Left kidney (tissue), 8 donors: ENCODE measurements around the gene MPZ. TPM values are rescaled to one million over a fixed set of nuclear protein-coding genes. Genes with fewer than 3 reads are reported as not detected.
"Not testable (repeated sequence)": the region's sequence is repeated elsewhere in the genome, so short reads cannot be mapped to it uniquely, and the experiment has no call there.

Experiments
- DNase-seq: peaks from one replicate; pipeline ENCODE4 v3.0.0-alpha.2; 2013
- long read RNA-seq, 8 donors: transcript quantifications; one replicate each; lab custom pipeline, GENCODE V29; 2026
- polyA plus RNA-seq: library from polyadenylated mRNA; unstranded; fragments of 120-200 nt; gene quantifications from one replicate; pipeline ENCODE4 v1.2.1, GENCODE V29; 2013; ENCODE audit not compliant: insufficient read length

Gene MPZ
- polyA plus RNA-seq: 3.5 TPM
- long read RNA-seq, donor 1, partial matches to known transcripts: 5 of 6 reads
- long read RNA-seq, donor 1, other reads (novel, unspliced or antisense): 0 of 6 reads
- long read RNA-seq, donor 2, partial matches to known transcripts: 0 of 1 reads
- long read RNA-seq, donor 2, other reads (novel, unspliced or antisense): 0 of 1 reads
- long read RNA-seq, donor 3, partial matches to known transcripts: 0 of 1 reads
- long read RNA-seq, donor 3, other reads (novel, unspliced or antisense): 0 of 1 reads
- long read RNA-seq, donor 4: 0 reads
- long read RNA-seq, donor 5: 0 reads
- long read RNA-seq, donor 6: 0 reads
- long read RNA-seq, donor 7, partial matches to known transcripts: 7 of 9 reads
- long read RNA-seq, donor 7, other reads (novel, unspliced or antisense): 0 of 9 reads
- long read RNA-seq, donor 8: 0 reads

DNA sequence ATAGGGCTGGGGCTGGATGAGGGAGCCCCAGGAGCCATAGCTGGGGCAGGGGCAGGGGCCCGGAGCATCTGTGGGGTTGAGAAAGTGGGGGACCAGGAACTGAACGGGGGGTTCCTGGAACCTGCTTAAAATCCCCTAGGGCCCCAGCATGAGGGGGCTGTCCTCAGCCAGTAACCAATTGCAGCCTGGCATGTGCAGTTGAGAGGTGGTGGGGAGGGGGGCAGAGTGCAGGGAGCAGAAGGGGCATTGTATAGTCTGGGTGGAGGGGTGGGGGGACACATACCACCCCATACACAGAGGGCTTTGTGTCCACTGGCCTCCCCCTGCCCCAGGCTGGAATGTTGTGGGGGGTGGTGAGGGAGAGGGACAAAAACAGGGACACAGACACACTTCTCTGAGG is at the start of gene MPZ:
Gene MPZ, minus strand, starts transcription at position 101 of the 400 bp plus-strand sequence. Its CDS starts 63 bp downstream, at position 38.
- DNase-seq: no peak

DNA sequence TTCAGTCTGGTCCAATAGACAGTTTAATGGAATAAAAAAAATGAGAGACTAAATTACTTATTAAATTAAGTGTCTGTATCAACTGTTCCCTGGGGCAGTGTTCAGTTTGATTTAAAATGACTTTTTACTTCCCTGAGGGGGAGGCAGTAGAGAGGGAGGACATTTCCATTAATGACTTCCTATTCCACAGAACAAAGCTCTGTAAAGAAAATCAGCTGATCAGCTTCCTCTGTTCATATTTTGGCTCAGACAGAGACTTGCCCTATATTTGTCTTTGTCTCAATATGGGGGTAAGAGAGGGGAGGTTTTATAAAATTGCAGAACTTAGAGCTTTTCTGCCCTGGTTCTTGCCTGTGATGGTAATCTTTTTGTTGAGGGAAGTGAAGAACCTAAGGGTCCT is 49.5 kb upstream of the MPZ start:
- DNase-seq: peak; percentile 40

DNA sequence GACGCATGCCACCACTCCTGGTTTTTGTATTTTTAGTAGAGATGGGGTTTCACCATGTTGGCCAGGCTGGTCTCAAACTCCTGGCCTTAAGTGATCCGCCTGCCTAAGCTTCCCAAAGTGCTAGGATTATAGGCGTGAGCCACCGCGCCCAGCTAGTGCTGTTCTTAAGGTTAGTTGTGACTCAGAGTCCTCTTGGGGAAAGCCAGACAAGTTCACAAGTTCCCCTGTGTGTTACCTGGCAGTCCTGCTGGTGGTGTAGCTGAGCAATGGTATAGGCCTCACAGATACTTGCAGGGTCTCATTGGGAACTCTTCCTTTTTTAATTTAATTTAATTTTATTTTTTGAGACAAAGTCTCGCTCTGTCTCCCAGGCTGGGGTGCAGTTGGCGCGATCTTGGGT is 47.3 kb upstream of the MPZ start:
- DNase-seq: no peak

- no peak for DNase-seq
Observed at GRCh38 chr1:161351482-161351881, 41.7 kb upstream of the MPZ start.

GRCh38 chr1:161350671-161351070 is 40.9 kb upstream of the MPZ start:
- no peak for DNase-seq

DNA sequence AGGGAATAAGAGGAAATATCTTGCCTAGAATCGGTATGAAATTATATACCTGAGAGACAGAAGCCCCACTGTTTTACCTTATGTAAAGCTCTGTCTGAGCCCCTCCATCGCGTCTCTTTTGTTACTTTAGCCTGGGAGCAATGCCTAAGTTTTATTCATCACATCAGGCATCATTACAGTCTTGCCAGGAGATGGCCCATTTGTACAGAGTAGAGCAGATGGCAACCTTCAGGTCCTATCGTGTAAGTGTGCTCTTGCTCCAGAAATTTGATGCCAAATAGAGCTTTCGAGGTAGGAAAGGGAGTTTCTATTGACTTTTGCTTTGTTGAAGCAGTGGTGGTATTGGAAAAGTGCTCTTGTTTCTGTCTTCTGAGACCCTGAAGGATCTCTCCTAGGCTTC is 33.1 kb upstream of the MPZ start:
- DNase-seq: no peak

GRCh38 chr1:161342177-161342576 is 32.4 kb upstream of the MPZ start:
- no peak for DNase-seq

- no peak for DNase-seq
Observed at GRCh38 chr1:161335796-161336195, 26.0 kb upstream of the MPZ start.

DNA sequence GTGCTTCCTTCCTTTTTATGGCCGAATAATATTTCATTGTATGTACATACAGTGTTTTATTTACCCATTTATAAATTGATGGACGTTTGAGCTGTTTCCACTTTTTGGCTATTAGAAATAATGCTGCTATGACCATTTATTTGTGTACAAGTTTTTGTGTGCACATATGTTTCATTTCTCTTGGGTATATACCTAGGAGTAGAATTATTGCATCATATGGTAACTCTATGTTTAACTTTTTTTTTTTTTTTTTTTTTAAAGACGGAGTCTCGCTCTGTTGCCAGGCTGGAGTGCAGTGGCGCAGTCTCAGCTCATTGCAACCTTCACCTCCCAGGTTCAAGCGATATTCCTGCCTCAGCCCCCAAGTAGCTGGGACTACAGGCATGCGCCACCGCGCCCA is 23.4 kb upstream of the MPZ start:
- no peak for DNase-seq

DNA sequence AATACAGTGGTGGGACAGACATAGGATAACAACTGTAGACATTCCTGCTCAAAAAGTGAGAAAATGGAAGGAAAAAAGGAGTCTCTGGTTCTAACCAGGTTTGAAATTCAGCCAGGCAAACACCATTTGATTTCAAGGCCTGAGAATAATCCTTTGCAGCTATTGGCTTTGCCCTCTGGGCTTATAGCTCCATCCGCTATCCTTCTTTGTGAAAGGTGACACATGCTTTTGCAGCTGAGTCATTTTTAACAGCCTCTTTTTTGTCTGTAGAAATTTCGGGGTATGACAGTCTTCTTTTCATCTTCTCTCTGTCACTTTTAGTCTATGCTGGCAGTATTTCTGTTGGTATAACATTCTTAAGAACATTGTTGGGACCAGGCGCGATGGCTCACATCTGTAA is 20.6 kb upstream of the MPZ start:
- DNase-seq: no peak

GRCh38 chr1:161324020-161324419 is 14.3 kb upstream of the MPZ start:
- DNase-seq: no peak

DNA sequence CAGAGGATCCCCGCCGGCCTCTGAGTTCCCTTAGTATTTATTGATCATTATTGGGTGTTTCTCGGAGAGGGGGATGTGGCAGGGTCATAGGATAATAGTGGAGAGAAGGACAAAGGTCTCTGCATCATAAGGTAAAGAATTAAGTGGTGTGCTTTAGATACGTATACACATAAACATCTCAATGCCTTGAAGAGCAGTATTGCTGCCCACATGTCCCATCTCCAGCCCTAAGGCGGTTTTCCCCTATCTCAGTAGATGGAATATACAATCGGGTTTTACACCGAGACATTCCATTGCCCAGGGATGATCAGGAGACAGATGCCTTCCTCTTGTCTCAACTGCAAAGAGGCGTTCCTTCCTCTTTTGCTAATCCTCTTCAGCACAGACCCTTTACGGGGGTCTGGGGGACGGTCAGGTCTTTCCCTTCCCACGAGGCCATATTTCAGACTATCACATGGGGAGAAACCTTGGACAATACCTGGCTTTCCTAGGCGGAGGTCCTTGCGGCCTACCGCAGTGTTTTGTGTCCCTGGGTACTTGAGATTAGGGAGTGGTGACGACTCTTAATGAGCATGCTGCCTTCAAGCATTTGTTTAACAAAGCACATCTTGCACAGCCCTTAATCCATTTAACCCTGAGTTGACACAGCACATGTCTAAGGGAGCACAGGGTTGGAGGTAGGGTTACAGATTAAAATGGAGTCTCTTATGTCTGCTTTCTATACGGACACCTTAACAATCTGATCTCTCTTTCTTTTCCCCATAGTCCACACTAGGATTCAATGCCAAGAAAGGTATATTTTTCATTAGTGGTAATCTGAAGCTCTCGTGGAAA is 6.3 kb upstream of the MPZ start:
- DNase-seq: not testable (repeated sequence)

DNA sequence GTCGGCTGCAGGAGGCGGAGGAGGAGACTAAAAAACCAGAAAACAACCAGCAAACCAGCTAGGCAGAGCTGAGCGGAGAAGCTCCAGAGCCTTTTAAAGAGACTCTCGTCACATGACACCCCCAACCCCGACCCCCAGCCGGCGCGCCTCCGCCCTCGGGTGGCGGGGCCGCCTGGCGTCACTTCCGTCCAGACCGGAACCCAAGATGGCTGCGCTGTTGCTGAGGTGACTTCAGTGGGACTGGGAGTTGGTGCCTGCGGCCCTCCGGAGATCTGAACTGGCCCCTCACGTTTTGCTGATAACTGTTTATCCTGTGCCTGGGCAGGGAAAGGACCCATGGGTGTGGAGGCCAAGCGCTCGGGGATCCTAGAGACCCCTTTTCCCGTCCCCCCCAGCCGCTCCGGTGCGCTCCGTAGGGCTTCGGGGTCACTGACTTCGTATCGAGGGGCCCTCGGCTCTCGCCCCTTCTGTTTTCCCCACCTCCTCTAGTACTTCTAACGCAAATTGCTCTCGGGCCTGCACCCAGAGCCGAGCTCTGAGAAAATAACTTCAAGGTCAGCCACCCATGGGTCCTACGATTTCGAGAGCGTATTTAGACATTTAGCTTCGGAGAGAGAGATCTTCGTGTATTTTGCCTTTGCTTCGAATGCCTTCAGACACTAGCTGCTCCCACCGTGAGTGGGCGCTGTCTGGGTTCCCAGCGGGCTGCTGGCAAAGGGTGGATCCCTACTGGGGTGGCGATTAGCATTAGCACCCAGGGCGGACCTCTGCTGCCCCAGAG is 4.6 kb upstream of the MPZ start, which contains the start of gene SDHC:
Gene SDHC, plus strand, starts transcription at position 181 of the 781 bp plus-strand sequence. Its CDS starts 25 bp downstream, at position 206.
- peak; percentile 94 for DNase-seq

DNA sequence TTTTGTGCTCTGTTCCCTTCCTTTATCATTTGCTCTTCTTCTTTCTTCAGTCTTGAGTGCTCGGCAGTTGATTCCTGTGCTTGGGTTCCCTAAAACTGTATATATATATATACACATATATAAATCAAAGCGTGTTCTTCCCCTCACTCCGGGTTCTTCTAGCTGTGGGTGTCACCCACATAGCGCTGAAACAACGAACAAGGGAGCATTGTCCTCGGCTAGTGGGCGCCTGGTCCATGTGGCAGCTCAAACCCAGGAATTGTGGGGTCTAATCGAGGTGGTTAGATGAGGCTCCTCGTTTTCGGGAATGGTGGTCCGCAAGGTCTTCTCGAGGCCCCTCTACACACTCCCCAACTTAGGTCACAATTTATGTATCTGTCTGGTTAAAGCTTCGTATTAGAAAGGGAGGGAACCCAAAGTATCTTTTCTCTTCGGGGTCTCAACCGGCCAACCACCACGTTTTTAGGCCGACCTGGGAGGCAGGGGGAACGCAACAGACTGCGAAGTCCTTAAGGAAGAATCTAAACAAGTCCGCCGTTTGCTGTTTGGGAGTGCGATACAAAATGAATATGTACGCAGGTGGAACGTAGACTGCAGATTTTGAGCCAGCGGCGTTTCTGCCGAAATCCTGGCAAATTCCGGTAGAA is 3.9 kb upstream of the MPZ start:
- DNase-seq: no peak

- no peak for DNase-seq
Observed at GRCh38 chr1:161311595-161312181, 1.9 kb upstream of the MPZ start.

GRCh38 chr1:161307892-161308638 is 1.7 kb downstream of the MPZ start:
- DNase-seq: no peak

GRCh38 chr1:161307230-161307768 is 2.5 kb downstream of the MPZ start:
- DNase-seq: no peak

GRCh38 chr1:161305867-161306519 is 3.8 kb downstream of the MPZ start:
- DNase-seq: peak; percentile 75
